IMR-90 (cell line): ENCODE results near the gene UCP2. TPM values are rescaled to one million over a fixed set of nuclear protein-coding genes. Genes with fewer than 3 reads are reported as not detected.

Experiments used
- ATAC-seq: fragments of 200-7000 bp; cut with Tn5 transposase; 2 replicates; pipeline ENCODE4 v1.9.1; 2020; ENCODE audit warnings: low read depth, mild to moderate bottlenecking, moderate library complexity
- BruUV-seq: library from RNA; stranded (reverse); fragments of 400-500 nt; replicated peaks from 2 replicates; lab custom pipeline; 2021; lab: Mats Ljungman, UMichigan
- CTCF ChIA-PET: fragments of 300-600 bp; formaldehyde crosslinking; extraction: SDS; loops from one replicate; lab custom pipeline; 2021; ENCODE audit warnings: antibody characterized with exemption; lab: Yijun Ruan, JAX
- POLR2A ChIA-PET: fragments of 300-600 bp; sonication (Branson Sonifier 250); formaldehyde crosslinking; loops from one replicate; lab custom pipeline; 2022; ENCODE audit warnings: antibody characterized with exemption; ENCODE audit not compliant: unreplicated experiment; lab: Charles Lee
- DNase-seq: peaks from one replicate; pipeline ENCODE4 v3.0.0; 2013
- H2AFZ ChIP-seq: replicated peaks from 2 replicates; pipeline ENCODE3; 2013; ENCODE audit warnings: low read length, mild to moderate bottlenecking; ENCODE audit not compliant: poor library complexity
- H2AK5ac ChIP-seq: 2 replicates; pipeline ENCODE4 v1.6.1; 2013; ENCODE audit warnings: low read depth, low read length, inconsistent platforms
- H2AK9ac ChIP-seq: replicated peaks from 2 replicates; pipeline ENCODE3; 2013; ENCODE audit warnings: mild to moderate bottlenecking, low read depth, low read length, moderate library complexity; ENCODE audit not compliant: poor library complexity
- H2BK120ac ChIP-seq: 2 replicates; pipeline ENCODE4 v1.6.1; 2013; ENCODE audit warnings: low read depth, low read length, inconsistent platforms
- H2BK15ac ChIP-seq: 3 replicates; pipeline ENCODE4 v1.6.1; 2013; ENCODE audit warnings: low read depth, low read length, inconsistent platforms
- H2BK20ac ChIP-seq: 2 replicates; pipeline ENCODE4 v1.6.1; 2013; ENCODE audit warnings: low read depth, mild to moderate bottlenecking, inconsistent platforms, low read length, moderate library complexity
- H2BK5ac ChIP-seq: 2 replicates; pipeline ENCODE4 v1.6.1; 2013; ENCODE audit warnings: mild to moderate bottlenecking, low read depth, low read length, inconsistent platforms; ENCODE audit not compliant: poor library complexity, severe bottlenecking
- H3K14ac ChIP-seq: replicated peaks from 2 replicates; pipeline ENCODE4 v1.6.1; 2013; ENCODE audit warnings: low read depth, low read length, inconsistent platforms
- H3K18ac ChIP-seq: 2 replicates; pipeline ENCODE4 v1.6.1; 2013; ENCODE audit warnings: low read depth, low read length, control low read depth
- H3K23ac ChIP-seq: 2 replicates; pipeline ENCODE4 v1.6.1; 2013; ENCODE audit warnings: low read depth, low read length, inconsistent platforms
- H3K27ac ChIP-seq: 2 replicates; pipeline ENCODE4 v1.5.1; 2013; ENCODE audit warnings: mild to moderate bottlenecking, control low read depth, low read length; ENCODE audit not compliant: insufficient read depth
- H3K27me3 ChIP-seq: 2 replicates; pipeline ENCODE4 v1.6.1; 2013; ENCODE audit warnings: low read length; ENCODE audit not compliant: control insufficient read depth, insufficient read depth
- H3K36me3 ChIP-seq: 2 replicates; pipeline ENCODE4 v1.6.1; 2013; ENCODE audit warnings: low read length, mixed read lengths; ENCODE audit not compliant: control insufficient read depth, insufficient read depth
- H3K4ac ChIP-seq: 2 replicates; pipeline ENCODE4 v1.6.1; 2013; ENCODE audit warnings: low read depth, low read length, inconsistent platforms
- H3K4me1 ChIP-seq: 2 replicates; pipeline ENCODE4 v1.6.1; 2013; ENCODE audit warnings: low read length, mixed read lengths; ENCODE audit not compliant: control insufficient read depth, insufficient read depth
- H3K4me2 ChIP-seq: 2 replicates; pipeline ENCODE4 v1.6.1; 2013; ENCODE audit warnings: low read depth, mild to moderate bottlenecking, control low read depth, low read length, moderate library complexity
- H3K4me3 ChIP-seq: 2 replicates; pipeline ENCODE4 v1.5.1; 2013; ENCODE audit warnings: low read depth, mild to moderate bottlenecking, control low read depth, low read length, moderate library complexity; ENCODE audit not compliant: insufficient read depth
- H3K56ac ChIP-seq: 2 replicates; pipeline ENCODE4 v1.6.1; 2013; ENCODE audit warnings: low read length, inconsistent platforms; ENCODE audit not compliant: insufficient read depth; ENCODE audit errors: extremely low read depth
- H3K79me1 ChIP-seq, 2 experiments: 2 replicates each; pipeline ENCODE4 v1.6.1; 2013; ENCODE audit warnings: low read length in 2 of 2, inconsistent platforms in 1 of 2, low read depth in 1 of 2
- H3K9ac ChIP-seq: 2 replicates; pipeline ENCODE4 v1.6.1; 2013; ENCODE audit warnings: low read depth, low read length, control low read depth
- H3K9me1 ChIP-seq: 2 replicates; pipeline ENCODE4 v1.6.1; 2013; ENCODE audit warnings: low read length, inconsistent platforms; ENCODE audit not compliant: insufficient read depth
- H3K9me3 ChIP-seq: 2 replicates; pipeline ENCODE4 v1.6.1; 2013; ENCODE audit warnings: low read length; ENCODE audit not compliant: control insufficient read depth, insufficient read depth
- H4K20me1 ChIP-seq: 2 replicates; pipeline ENCODE4 v1.6.1; 2013; ENCODE audit warnings: low read length, inconsistent platforms; ENCODE audit not compliant: insufficient read depth
- H4K5ac ChIP-seq: 2 replicates; pipeline ENCODE4 v1.6.1; 2013; ENCODE audit warnings: mild to moderate bottlenecking, low read depth, low read length, control low read depth
- H4K8ac ChIP-seq, 2 experiments: 2 replicates each; pipeline ENCODE4 v1.6.1; 2013; ENCODE audit warnings: low read depth in 2 of 2, low read length in 2 of 2, control low read depth in 1 of 2, inconsistent platforms in 1 of 2
- H4K91ac ChIP-seq: 2 replicates; pipeline ENCODE4 v1.6.1; 2013; ENCODE audit warnings: low read depth, low read length, inconsistent platforms; ENCODE audit not compliant: insufficient read depth
- BHLHE40 ChIP-seq: fragments of 150-350 bp; IDR thresholded peaks from 2 replicates; pipeline ENCODE4 v1.6.1; 2016; ENCODE audit warnings: mild to moderate bottlenecking, low read depth, low read length
- CEBPB ChIP-seq: IDR thresholded peaks from 2 replicates; pipeline ENCODE4 v1.6.1; 2012; ENCODE audit warnings: low read depth, low read length, improper control_type of control experiment
- CHD1 ChIP-seq: IDR thresholded peaks from 2 replicates; pipeline ENCODE4 v1.6.1; 2012; ENCODE audit warnings: low read depth, low read length, improper control_type of control experiment
- CTCF ChIP-seq: conservative IDR thresholded peaks from 2 replicates; pipeline ENCODE4 v1.5.1; 2012; ENCODE audit warnings: mild to moderate bottlenecking, low read depth, low read length, improper control_type of control experiment
- FOS ChIP-seq: fragments of 150-350 bp; IDR thresholded peaks from 2 replicates; pipeline ENCODE4 v1.6.1; 2016; ENCODE audit warnings: low read depth, low read length
- MAFK ChIP-seq: IDR thresholded peaks from 2 replicates; pipeline ENCODE4 v1.6.1; 2012; ENCODE audit warnings: low read depth, low read length, improper control_type of control experiment
- NFE2L2 ChIP-seq: fragments of 150-350 bp; IDR thresholded peaks from 2 replicates; pipeline ENCODE4 v1.6.1; 2016; ENCODE audit warnings: low read depth, mild to moderate bottlenecking, low read length
- POLR2A ChIP-seq: IDR thresholded peaks from 2 replicates; pipeline ENCODE4 v1.6.1; 2012; ENCODE audit warnings: mild to moderate bottlenecking, low read depth, low read length
- RAD21 ChIP-seq: IDR thresholded peaks from 2 replicates; pipeline ENCODE4 v1.6.1; 2012; ENCODE audit warnings: low read length, improper control_type of control experiment
- RCOR1 ChIP-seq: IDR thresholded peaks from 2 replicates; pipeline ENCODE4 v1.6.1; 2012; ENCODE audit warnings: mild to moderate bottlenecking, low read length, improper control_type of control experiment; ENCODE audit not compliant: insufficient replicate concordance
- RFX5 ChIP-seq: IDR thresholded peaks from 2 replicates; pipeline ENCODE4 v1.8.0; 2012; ENCODE audit warnings: low read depth, mild to moderate bottlenecking, low read length, moderate library complexity
- SMC3 ChIP-seq: fragments of 150-350 bp; IDR thresholded peaks from 2 replicates; pipeline ENCODE4 v1.6.1; 2016; ENCODE audit warnings: low read depth, mild to moderate bottlenecking, antibody characterized with exemption, low read length, moderate library complexity
- WGBS, 2 experiments: methylation state at CpG; one replicate each; pipeline versions ENCODE4 v1.1.5 to v1.1.7; 2013; ENCODE audit warnings: missing lambda C conversion rate in 2 of 2; ENCODE audit not compliant: insufficient read length in 1 of 2; ENCODE audit errors: extremely low coverage in 2 of 2; 5-methylcytosine and 5-hydroxymethylcytosine counted together
- dilution Hi-C: fragments of 300-500 bp; cut with HindIII; formaldehyde crosslinking; loops from one replicate; pipeline ENCODE4 v1.14.3; 2018; ENCODE audit warnings: low sequenced_read_pairs; ENCODE audit not compliant: unreplicated experiment
- in situ Hi-C: fragments of 300-500 bp; cut with MboI; formaldehyde crosslinking; loops from 3 replicates; pipeline ENCODE4 v1.14.3; 2019; ENCODE audit warnings: low sequenced_read_pairs, inconsistent platforms, mixed read lengths
- intact Hi-C: fragments of 100-400 bp; cut with micrococcal nuclease; formaldehyde crosslinking; loops from 2 replicates; pipeline ENCODE4 v1.10.0; 2022
- polyA plus RNA-seq, 3 experiments: library from polyadenylated mRNA; depleted of rRNA; stranded (reverse); fragments of >200 nt; gene quantifications; 2 replicates each; pipeline ENCODE4 v1.2.3, GENCODE V29; 2012; ENCODE audit warnings: low replicate concordance in 1 of 3
- total RNA-seq: library from RNA; depleted of rRNA; stranded (reverse); fragments of >200 nt; gene quantifications from 2 replicates; pipeline ENCODE4 v1.2.3, GENCODE V29; 2012
- TF ChIP-seq, protein P1 (sequence below): fragments of 150-350 bp; IDR thresholded peaks from 2 replicates; pipeline ENCODE4 v1.6.1; 2016; ENCODE audit warnings: low read depth, mild to moderate bottlenecking, low read length, moderate library complexity, borderline replicate concordance
- TF ChIP-seq, protein P2 (sequence below): fragments of 150-350 bp; IDR thresholded peaks from 2 replicates; pipeline ENCODE4 v1.6.1; 2017; ENCODE audit warnings: mild to moderate bottlenecking, antibody characterized with exemption, low read length, low read depth

UCP2 gene
- total and polyA plus RNA-seq, 2 of the 4 experiments (the other 2 are of a cell fraction), result 2.0 to 11.9 TPM

GRCh38 chr11:73944901-73945300, 37.7 kb downstream of the UCP2 start:
- Histone ChIP-seq H3K27me3 (no peaks in the 10 kb centered on the region; the same call in none of the 2 replicates), H3K9me3 (peaks cover 9% of the 10 kb centered on the region), H2BK5ac (no peak overlapping the region), H3K18ac (no peak overlapping the region), H4K91ac (no peak overlapping the region), H2AFZ (no peak overlapping the region), H2BK120ac (no peak overlapping the region), H3K56ac (no peak overlapping the region), H3K36me3 (no peaks in the 10 kb centered on the region), H3K23ac (no peak overlapping the region), H3K4me2 (no peak overlapping the region), H2AK5ac (no peak overlapping the region), H2AK9ac (no peak overlapping the region), H4K8ac (no peak overlapping the region), H3K14ac (no peak overlapping the region), H3K9ac (no peak overlapping the region), H2BK20ac (no peak overlapping the region), H3K9me1 (0 out of 2 replicates have a peak, but pooled peaks cover 4% of the 10 kb centered on the region), H4K20me1 (no peaks in the 10 kb centered on the region), H3K4ac (no peak overlapping the region), H3K4me3 (no peak overlapping the region), H4K5ac (no peak overlapping the region), H2BK15ac (no peak overlapping the region), H3K27ac (no peak overlapping the region), H3K4me1 (no peaks in the 10 kb centered on the region), H3K79me1 (no peaks in the 10 kb centered on the region)
- no peak for ATAC-seq
- intact Hi-C loops, result no loop called here
- in situ Hi-C loops, result no loop called here
- ChIA-PET CTCF (no interaction called here), POLR2A (no interaction called here)
- dilution Hi-C loops, result no loop called here
- BruUV-seq, result no TSS peak
- 90% methylated on average over 6 of the region's 10 CpGs; no CpG with 5 or more reads in 1 of the 2 experiments for WGBS, 2 experiments
- DNase-seq, result no peak
- TF ChIP-seq BHLHE40 (no peak), CTCF (no peak), RAD21 (no peak), NFE2L2 (no peak), CHD1 (no peak), RFX5 (no peak), FOS (no peak), CEBPB (no peak), RCOR1 (no peak), SMC3 (no peak), POLR2A (no peak), MAFK (no peak)
- TF ChIP-seq, protein P1, sequence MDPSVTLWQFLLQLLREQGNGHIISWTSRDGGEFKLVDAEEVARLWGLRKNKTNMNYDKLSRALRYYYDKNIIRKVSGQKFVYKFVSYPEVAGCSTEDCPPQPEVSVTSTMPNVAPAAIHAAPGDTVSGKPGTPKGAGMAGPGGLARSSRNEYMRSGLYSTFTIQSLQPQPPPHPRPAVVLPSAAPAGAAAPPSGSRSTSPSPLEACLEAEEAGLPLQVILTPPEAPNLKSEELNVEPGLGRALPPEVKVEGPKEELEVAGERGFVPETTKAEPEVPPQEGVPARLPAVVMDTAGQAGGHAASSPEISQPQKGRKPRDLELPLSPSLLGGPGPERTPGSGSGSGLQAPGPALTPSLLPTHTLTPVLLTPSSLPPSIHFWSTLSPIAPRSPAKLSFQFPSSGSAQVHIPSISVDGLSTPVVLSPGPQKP, result no peak
- TF ChIP-seq, protein P2, sequence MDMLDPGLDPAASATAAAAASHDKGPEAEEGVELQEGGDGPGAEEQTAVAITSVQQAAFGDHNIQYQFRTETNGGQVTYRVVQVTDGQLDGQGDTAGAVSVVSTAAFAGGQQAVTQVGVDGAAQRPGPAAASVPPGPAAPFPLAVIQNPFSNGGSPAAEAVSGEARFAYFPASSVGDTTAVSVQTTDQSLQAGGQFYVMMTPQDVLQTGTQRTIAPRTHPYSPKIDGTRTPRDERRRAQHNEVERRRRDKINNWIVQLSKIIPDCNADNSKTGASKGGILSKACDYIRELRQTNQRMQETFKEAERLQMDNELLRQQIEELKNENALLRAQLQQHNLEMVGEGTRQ, result no peak
